ENCODE results near the gene NUDT11.
A peak's percentile ranks its signal among the peaks of the same experiment; 100 is the strongest.
"Not testable (repeated sequence)": the region's sequence is repeated elsewhere in the genome, so short reads cannot be mapped to it uniquely, and the experiment has no call there.

Gene NUDT11

DNA sequence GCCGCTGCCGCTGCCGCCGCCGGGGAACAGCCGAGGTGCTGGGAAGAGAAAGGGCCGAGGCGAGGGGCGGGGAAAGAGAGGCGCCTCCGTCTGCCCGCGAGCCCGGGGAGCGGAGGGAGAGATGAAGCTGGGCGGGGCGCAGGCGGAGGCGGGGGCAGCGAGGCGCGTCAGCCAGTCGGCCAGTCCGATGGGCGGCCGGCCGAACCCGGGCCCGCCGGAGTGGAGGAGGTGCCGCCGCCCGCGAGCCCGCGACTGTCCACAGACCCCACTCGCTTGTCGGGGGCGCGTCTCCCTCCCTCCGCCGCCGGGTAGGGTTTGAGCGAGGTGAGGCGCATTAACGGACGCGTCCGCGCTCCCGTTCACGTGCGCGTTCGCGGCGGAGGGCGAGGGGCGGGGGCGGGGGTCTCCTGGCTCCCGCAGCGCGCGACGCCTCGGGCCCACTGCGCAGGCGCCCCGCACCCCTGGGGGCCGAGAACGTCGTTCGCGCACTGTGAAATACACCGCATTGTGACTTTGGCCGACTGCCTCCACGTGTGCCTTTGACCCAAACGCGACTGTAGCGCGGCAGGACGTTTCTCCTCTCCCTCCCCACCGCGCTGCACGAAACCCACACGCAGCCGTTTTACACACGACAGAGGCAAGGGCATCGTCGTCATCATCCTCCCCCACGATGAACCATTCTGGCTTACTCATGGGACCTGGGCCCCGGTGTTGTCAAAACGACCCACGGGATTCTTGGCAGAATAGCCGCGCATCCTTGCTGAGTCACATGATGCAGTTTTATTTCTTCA is at the start of gene NUDT11:
Gene NUDT11, minus strand, starts transcription at position 92 of the 791 bp plus-strand sequence. CDS start 148 bp downstream, outside the sequence.
- peak; percentile 49 for DNase-seq

DNA sequence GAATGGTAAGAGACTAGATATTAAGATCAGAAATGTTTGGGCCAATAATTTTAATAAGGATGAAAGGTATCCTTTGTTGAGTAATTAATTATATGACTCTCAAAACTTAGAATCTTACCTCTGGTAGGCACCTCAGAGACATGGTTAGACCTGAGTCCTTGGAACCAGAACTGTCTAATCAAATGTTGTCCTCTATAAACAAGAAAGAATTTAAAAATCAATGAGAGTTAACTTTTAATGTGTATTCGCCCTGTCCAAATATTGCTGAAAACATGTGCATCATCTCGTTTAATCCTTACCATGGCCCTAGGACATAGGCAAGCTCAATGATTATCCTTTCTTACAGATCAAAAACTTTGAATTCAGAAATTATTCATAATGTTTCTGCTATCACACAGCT is 24.0 kb upstream of the NUDT11 start:
- no peak for DNase-seq

DNA sequence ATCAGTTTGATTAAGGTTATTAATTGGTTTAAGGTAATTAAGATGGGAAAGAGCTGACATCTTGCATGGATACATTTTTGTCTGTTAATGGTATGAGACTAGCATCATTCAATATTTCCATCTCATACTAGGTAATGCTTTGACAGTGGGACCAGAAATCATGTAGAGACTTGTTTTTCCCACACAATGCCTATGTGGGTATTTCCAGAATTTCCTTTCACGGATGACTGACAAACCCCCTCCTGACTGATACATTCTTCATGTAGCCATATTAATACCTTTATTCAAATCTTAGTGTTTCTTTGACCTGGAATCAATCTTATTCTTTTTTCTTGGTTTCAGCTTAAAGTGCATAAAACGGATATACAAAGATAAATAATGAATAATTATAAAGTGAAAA is 22.7 kb upstream of the NUDT11 start:
- DNase-seq: not testable (repeated sequence)

DNA sequence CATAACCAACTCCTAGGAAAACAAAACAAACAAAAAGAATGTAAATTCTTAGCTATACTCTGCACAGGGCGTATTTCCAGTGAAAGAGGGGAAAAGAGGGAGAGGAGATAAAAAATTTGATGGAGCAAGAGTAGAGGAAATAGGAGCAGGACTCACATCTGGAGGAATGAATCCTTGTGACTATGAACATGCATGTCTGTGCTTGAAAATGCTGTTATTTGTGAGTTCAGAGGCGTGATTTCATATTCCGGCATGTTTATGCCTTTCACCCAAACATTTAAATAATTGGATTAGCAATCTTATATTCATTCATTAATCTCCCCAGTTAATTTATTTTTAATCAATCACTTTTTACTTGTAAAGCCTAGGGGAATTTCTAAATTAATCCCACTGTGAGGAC is 11.2 kb upstream of the NUDT11 start:
- no peak for DNase-seq

DNA sequence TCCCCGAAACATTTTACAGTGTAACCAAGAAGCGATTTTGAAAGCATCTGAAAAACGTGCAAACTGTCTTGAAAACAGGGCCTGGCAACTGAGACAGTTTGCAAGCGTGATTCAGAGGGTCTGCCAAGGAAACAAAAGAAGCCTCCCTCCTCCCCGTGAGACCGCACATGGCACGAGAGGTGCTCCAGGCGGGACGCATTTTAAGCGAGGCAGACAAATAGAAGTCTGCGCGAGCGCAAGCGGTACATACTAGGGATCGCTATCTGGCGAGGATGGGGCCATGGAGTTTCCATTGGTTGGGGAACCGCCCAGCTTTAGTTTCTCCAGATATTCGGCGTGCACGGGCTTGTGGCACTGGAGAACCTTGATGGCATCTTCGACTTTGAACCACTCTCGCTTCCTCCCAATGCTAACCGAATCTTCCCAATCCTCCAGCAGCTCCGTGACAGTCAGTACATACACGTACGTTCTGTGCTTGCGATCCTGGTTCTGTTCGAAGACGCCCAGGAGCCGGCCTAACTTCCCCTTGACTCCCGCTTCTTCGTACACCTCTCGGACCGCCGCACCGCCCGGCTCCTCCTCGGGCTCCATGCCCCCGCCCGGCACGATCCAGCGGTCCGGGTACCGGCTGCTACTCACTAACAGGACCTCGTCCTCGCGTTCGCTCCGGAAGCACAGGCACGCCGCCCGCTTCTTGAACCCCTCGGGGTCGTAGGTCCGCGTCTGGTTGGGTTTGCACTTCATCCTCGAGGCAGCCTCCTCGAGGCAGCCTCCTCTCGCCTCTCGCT is 497 bp downstream of the NUDT11 start:
- not testable (repeated sequence) for DNase-seq

DNA sequence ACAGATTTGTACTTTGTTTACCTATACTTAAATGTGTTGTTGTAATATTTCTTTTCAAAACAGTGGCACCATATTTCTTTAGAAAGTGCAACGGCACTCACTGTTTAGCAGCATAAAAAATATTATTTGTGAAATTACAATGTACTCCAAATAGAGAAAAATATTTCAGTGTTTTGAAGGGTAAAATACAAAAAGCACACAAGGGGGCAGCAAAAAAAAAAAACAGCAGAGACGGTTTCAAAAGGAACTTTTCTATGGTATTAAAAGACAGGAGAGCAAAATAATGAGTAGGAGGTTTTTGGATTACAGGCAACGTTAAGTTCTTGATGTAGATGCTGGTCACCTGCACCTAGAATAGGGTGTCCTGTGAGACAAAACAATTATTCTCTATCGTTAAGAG is 2.0 kb downstream of the NUDT11 start:
- DNase-seq: no peak

DNA sequence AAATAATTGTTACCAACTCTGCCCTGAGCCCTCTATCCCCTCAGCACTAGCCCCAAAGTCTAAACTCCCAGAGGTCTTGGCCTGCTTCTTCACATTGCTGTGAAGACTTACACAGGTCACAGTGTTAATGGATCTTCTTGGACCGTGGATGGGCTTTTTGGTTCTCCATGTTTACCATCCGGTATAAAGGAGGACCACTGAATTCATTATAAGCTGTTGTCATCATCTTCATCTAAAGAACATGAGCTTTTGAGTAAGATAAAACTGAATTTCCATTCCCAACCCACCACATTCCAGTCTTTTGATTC is 8.5 kb downstream of the NUDT11 start:
- no peak for DNase-seq

DNA sequence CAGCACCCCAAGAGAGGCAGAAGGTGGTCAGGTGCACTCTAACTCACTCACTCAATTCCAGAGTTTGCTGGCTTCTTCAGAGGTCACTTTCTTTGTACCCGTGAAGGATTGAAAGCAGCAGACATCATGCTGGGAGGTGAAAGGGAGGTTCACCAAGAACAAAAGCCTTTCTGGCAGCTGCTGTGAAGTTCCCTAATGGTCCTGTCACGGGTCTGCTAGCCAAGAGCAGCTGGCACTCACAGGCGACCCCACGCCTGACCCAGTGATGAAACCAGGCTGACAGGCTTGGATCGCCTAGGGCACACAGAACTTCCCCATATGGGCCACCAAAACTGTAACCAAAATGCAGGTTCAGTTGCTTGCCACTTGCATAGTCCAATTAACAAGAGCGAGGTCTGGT is 11.8 kb downstream of the NUDT11 start:
- no peak for DNase-seq

DNA sequence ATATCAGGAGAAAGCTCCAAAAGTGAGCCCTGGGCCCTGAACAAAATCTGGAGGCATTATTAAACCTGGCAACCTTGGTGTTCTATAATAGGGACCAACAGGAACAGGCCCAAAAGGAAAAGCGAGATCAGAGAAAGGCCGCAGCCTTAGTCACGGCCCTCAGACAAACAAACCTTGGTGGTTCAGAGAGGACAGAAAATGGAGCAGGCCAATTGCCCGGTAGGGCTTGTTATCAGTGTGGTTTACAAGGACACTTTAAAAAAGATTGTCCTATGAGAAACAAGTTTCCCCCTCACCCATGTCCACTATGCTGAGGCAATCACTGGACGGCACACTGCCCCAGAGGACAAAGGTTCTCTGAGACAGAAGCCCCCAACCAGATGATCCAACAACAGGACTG is 14.0 kb downstream of the NUDT11 start:
- not testable (repeated sequence) for DNase-seq

DNA sequence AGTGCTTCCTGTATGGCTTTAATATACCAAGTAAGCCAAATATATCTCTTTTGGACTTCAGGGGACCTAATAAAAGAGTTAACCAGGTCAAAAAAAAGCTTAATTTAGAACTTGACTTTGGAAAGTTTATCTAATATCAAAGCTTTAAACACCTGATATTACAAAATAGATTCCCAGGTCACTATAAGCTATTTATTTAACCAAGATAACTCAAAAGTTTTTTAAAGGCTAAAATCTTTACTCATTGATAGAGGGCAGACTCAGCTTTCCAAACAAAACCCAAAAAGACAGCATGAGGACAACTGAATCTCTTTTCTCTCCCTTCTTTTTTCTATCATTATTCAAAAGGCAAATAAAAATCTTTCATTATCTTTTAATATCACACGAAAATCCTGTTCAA is 19.5 kb downstream of the NUDT11 start:
- no peak for DNase-seq

DNA sequence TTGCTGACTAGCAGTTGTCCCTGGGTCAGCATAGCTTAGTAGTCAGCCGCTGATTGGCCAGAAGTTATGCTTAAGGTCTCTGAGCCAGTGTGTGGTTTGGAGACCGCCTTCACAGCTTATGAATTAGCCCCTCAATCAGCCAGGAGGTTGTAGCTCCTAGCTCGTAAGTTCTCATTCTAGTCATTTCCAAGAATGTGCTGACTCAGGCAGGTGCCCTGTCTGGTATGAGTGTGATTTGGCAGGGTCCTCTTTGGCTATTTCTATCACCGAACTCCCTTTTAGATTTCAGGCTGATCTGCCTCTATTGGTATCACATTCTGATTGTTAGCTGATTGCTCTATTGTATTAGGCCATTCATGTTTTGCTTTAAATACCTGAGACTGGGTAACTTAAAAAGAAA is 33.1 kb downstream of the NUDT11 start:
- DNase-seq: no peak

DNA sequence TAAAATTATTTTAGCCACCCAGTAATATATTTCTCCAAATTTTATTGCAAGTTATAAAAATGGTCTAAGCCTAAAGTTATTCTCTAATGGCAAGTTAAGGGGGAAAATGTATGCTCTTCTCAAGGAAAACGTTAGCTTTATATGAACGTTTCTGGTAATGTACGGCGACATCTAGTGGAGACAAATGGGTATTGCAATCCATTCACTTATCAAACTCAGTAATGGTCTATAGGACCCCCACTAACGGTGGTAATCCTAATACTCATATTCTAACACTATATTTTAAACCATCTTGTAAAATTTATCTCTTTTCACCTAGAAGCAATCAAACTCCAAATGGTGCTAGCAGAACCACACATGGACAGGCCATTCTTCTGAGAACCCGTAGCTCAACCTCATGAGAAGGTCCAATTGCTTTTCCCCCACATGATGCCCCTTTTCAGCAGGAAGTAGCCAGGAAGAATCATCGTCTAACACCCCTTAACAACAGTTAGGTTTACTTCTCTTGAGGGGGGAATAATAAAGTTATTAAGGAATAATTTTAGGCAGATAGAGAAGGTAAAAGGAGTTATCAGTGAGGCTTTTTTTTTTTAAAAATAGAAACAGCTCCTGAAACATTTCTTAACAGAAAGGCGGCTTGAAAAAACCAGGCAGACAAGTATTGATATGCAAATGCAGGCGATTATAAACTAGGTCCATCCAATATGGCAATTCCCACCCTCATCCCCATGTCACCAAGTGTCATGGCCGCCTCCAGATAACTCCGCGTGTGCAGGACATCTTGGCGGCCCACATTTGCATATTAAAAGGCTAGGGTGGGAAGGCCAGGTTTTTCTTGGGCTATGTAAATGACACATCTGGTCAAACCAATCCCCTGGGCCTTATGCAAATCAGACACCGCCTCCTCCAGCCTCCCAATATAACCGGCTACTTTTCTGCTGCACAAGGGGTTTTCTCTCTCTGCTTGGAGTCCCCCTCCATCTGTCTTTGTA is 35.0 kb downstream of the NUDT11 start:
- peak; percentile 53 for DNase-seq

DNA sequence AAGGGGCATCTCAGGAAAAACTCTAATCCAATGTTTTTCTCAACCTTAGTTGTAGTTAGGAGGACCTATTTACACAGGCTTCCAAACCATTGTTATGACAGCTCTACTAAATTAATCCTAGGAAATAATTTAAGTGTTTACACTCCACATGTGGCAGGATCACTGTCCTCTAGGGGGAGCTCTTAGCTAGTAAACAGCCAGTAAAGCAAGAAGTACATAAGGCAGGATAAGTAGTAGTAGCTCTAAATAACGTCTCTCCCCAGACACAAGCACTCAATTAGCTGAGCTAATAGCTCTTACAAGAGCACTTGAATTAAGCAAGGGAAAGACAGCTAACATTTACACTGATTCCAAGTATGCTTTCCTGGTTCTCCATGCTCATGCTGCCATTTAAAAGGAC is 37.3 kb downstream of the NUDT11 start:
- peak; percentile 19 for DNase-seq

DNA sequence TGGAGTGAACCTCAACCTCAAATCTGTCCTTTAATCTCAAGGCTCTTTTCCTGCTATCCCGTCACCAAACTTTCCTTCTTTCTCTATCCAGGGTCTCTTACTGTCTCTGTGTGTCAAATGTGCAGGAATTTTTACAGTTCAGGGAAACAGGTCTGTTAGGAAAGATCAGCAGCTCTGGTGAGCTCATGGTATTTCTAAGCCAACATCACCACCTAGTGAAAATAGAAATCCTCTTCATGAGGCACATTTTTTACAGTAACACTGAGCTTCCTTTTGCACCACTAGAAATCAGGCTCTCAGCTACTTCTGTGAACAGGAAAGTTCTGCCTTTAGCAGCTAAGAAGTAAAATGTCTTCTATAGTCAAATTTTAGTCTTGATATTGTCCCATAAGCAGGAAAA is 39.6 kb downstream of the NUDT11 start:
- no peak for DNase-seq

DNA sequence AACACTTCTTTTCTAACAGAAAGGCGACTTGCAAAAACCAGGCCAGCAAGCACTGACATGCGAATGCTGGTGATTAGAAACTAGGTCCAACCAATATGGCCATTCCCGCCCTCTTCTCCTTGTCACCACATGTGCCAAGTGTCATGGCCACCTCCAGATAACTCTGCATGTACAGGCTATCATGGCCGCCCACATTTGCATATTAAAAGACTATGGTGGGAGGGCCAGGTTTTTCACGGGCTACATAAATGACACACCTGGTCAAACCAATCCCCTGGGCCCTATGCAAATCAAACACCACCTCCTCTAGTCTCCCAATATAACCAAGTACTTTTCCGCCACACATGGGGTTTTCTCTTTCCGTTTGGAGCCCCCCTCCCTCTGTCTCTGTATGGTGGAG is 40.1 kb downstream of the NUDT11 start:
- no peak for DNase-seq

DNA sequence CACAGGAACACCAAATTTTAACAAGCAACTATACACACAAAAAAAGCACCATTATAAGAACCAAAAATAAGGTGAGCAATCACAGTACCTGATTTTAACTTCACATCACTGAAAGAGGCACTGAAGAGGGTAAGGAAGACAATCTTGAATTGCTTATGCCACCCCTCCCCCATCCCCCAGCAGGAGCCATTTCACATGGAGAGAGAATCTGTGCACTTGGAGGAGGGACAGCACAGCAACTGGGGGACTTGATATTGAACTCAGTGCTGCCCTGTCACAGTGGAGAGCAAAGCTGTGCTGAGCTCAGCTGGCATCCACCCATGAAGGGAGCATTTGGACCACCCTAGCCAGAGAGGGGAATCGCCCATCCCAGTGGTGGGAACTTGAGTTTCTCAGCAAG is 56.0 kb downstream of the NUDT11 start:
- no peak for DNase-seq
